K562 (cell line): ENCODE data around the gene ELF2. TPM values are rescaled to one million over a fixed set of nuclear protein-coding genes. Genes with fewer than 3 reads are reported as not detected.

Source experiments
- ATAC-seq: fragments of 200-7000 bp; cut with Tn5 transposase; 3 replicates; pipeline ENCODE4 v1.9.1; 2020; ENCODE audit warnings: moderate library complexity
- BruUV-seq: library from RNA; stranded (reverse); fragments of 400-500 nt; replicated peaks from 2 replicates; lab custom pipeline; 2021; lab: Mats Ljungman, UMichigan
- CTCF ChIA-PET: fragments of 300-600 bp; formaldehyde crosslinking; extraction: SDS; loops from one replicate; lab custom pipeline; 2021; ENCODE audit warnings: low intra/inter-chr PET ratio; lab: Yijun Ruan, JAX
- POLR2A ChIA-PET: fragments of 300-600, 350-650 bp; sonication (Branson Sonifier 250); formaldehyde crosslinking; extraction: SDS; loops from one replicate; lab custom pipeline; 2021; ENCODE audit warnings: antibody characterized with exemption, inconsistent platforms; lab: Yijun Ruan, JAX
- DNase-seq, 4 experiments: peaks; one replicate each; pipeline versions ENCODE4 v3.0.0 to v3.0.0-alpha.2; 2011 to 2018; ENCODE audit warnings: low spot score in 3 of 4, mixed read lengths in 3 of 4; ENCODE audit errors: extremely low read depth in 1 of 4
- FAIRE-seq: peaks from 2 replicates; lab custom pipeline; 2011; peaks lifted over from hg19 to GRCh38; lab: Jason Lieb, UNC
- H2AFZ ChIP-seq: 2 replicates; pipeline ENCODE4 v1.6.0; 2011; ENCODE audit warnings: low read depth, low read length, control low read depth, inconsistent platforms
- H3K27ac ChIP-seq: fragments of 200-600 bp; 3 replicates; pipeline ENCODE4 v1.8.0; 2011; ENCODE audit warnings: low read depth, mild to moderate bottlenecking, control low read depth, inconsistent platforms, low read length, moderate library complexity, mixed read lengths; ENCODE audit errors: extremely low read depth
- H3K27me3 ChIP-seq, 2 experiments: fragments of 300-600 bp in 1 of 2; 2 replicates in 1 of 2; 3 replicates in 1 of 2; pipeline versions ENCODE4 v1.6.0 to v1.8.0; 2011; ENCODE audit warnings: inconsistent platforms in 2 of 2, low read length in 2 of 2, mild to moderate bottlenecking in 1 of 2, mixed read lengths in 1 of 2, moderate library complexity in 1 of 2; ENCODE audit not compliant: control insufficient read depth in 2 of 2, insufficient read depth in 2 of 2
- H3K36me3 ChIP-seq: fragments of 300-600 bp; 3 replicates; pipeline ENCODE4 v1.8.0; 2011; ENCODE audit warnings: mild to moderate bottlenecking, low read length, inconsistent platforms; ENCODE audit not compliant: control insufficient read depth, insufficient read depth
- H3K4me1 ChIP-seq, 2 experiments: fragments of 200-600 bp in 1 of 2; replicated peaks in 1 of 2; 2 replicates in 1 of 2; 3 replicates in 1 of 2; pipeline versions ENCODE4 v1.5.1 to v1.8.0; 2011; ENCODE audit warnings: inconsistent platforms in 2 of 2, low read length in 2 of 2, mild to moderate bottlenecking in 1 of 2, mixed read lengths in 1 of 2, moderate library complexity in 1 of 2; ENCODE audit not compliant: control insufficient read depth in 2 of 2, insufficient read depth in 2 of 2
- H3K4me2 ChIP-seq: 2 replicates; pipeline ENCODE4 v1.6.1; 2011; ENCODE audit warnings: low read length, control low read depth, inconsistent platforms, mixed read lengths; ENCODE audit not compliant: insufficient read depth
- H3K4me3 ChIP-seq: fragments of 200-600 bp; sonication (generic), shearing (Covaris generic); 2 replicates; pipeline ENCODE4 v1.5.1; 2016; ENCODE audit warnings: control low read depth, inconsistent platforms
- H3K79me2 ChIP-seq: fragments of 200-600 bp; 3 replicates; pipeline ENCODE4 v1.8.0; 2011; ENCODE audit warnings: low read length, inconsistent platforms; ENCODE audit not compliant: control insufficient read depth, insufficient read depth
- H3K9ac ChIP-seq, 2 experiments: 2 replicates each; pipeline versions ENCODE4 v1.6.0 to v1.6.1; 2011; ENCODE audit warnings: low read depth in 2 of 2, low read length in 2 of 2, control low read depth in 1 of 2, inconsistent platforms in 1 of 2, mild to moderate bottlenecking in 1 of 2, mixed read lengths in 1 of 2; ENCODE audit not compliant: insufficient read depth in 1 of 2
- H3K9me1 ChIP-seq: one replicate; pipeline ENCODE4 v1.6.0; 2011; ENCODE audit warnings: inconsistent platforms, mild to moderate bottlenecking, low read length, moderate library complexity; ENCODE audit not compliant: control insufficient read depth, insufficient read depth
- H3K9me3 ChIP-seq: replicated peaks from 2 replicates; pipeline ENCODE4 v1.5.1; 2011; ENCODE audit warnings: low read depth, low read length, inconsistent platforms; ENCODE audit not compliant: control insufficient read depth, insufficient read depth
- H4K20me1 ChIP-seq: replicated peaks from 2 replicates; pipeline ENCODE4 v1.6.1; 2011; ENCODE audit warnings: low read length, inconsistent platforms, mixed read lengths; ENCODE audit not compliant: control insufficient read depth, insufficient read depth
- BCOR ChIP-seq: fragments of 450-650 bp; IDR thresholded peaks from 2 replicates; pipeline ENCODE4 v1.6.1; 2016
- CHD2 ChIP-seq: IDR thresholded peaks from 2 replicates; pipeline ENCODE4 v1.6.1; 2011; ENCODE audit warnings: low read depth, low read length
- FOXP4 ChIP-seq: sonication (generic); formaldehyde crosslinking; IDR thresholded peaks from 2 replicates; pipeline ENCODE4 v1.8.0; 2022; ENCODE audit warnings: mild to moderate bottlenecking, missing genetic modification reagents, borderline replicate concordance
- MBD1 ChIP-seq: fragments of 250-450 bp; sonication (Bioruptor Pico); IDR thresholded peaks from 2 replicates; pipeline ENCODE4 v1.8.0; 2022; ENCODE audit warnings: inconsistent platforms
- NCOA1 ChIP-seq: fragments of 450-650 bp; IDR thresholded peaks from 2 replicates; pipeline ENCODE4 v1.6.1; 2016; ENCODE audit warnings: low read depth
- PTRF ChIP-seq: fragments of 450-650 bp; IDR thresholded peaks from 2 replicates; pipeline ENCODE4 v1.6.1; 2016; ENCODE audit warnings: mild to moderate bottlenecking, missing genetic modification characterization, missing compliant biosample characterization
- RBM25 ChIP-seq: fragments of 200-400 bp; formaldehyde crosslinking; IDR thresholded peaks from 2 replicates; pipeline ENCODE4 v1.6.1; 2018; ENCODE audit warnings: low read length, low read depth, moderate library complexity; ENCODE audit not compliant: severe bottlenecking
- SOX6 ChIP-seq: fragments of 450-650 bp; IDR thresholded peaks from 2 replicates; pipeline ENCODE4 v1.6.1; 2014; ENCODE audit warnings: mild to moderate bottlenecking
- YY1 ChIP-seq, 3 experiments: IDR thresholded peaks; 2 replicates each; pipeline ENCODE4 v1.6.1; 2011; ENCODE audit warnings: low read length in 2 of 3, mild to moderate bottlenecking in 2 of 3, moderate library complexity in 2 of 3, borderline replicate concordance in 1 of 3, control low read depth in 1 of 3, low read depth in 1 of 3; ENCODE audit not compliant: insufficient read depth in 3 of 3, insufficient replicate concordance in 2 of 3, control insufficient read depth in 1 of 3, insufficient read length in 1 of 3; ENCODE audit errors: extremely low read depth in 1 of 3
- ZNF121 ChIP-seq: sonication (generic); formaldehyde crosslinking; conservative IDR thresholded peaks from 2 replicates; pipeline ENCODE4 v1.8.0; 2022; ENCODE audit warnings: missing genetic modification reagents
- ZNF212 ChIP-seq: fragments of 450-650 bp; formaldehyde crosslinking; IDR thresholded peaks from 2 replicates; pipeline ENCODE4 v1.4.0; 2020; ENCODE audit warnings: mild to moderate bottlenecking
- ZNF507 ChIP-seq: conservative IDR thresholded peaks from 2 replicates; pipeline ENCODE4 v1.6.1; 2017; ENCODE audit warnings: missing genetic modification characterization, missing compliant biosample characterization
- WGBS: fragments of 100-300 bp; shearing (Covaris generic); methylation state at CpG from one replicate; pipeline ENCODE4 v1.1.6; 2016; ENCODE audit warnings: low coverage, mixed read lengths; ENCODE audit not compliant: insufficient coverage; ENCODE audit errors: missing lambda C conversion rate; 5-methylcytosine and 5-hydroxymethylcytosine counted together
- in situ Hi-C: fragments of 300-500 bp; cut with MboI; formaldehyde crosslinking; loops from 4 replicates; pipeline ENCODE4 v1.15.0; 2018; ENCODE audit warnings: inconsistent platforms, mixed read lengths
- intact Hi-C: fragments of 100-400 bp; cut with micrococcal nuclease; formaldehyde crosslinking; loops from 2 replicates; pipeline ENCODE4 v1.14.2; 2022
- polyA plus RNA-seq, 8 experiments: library from polyadenylated mRNA; depleted of rRNA in 4 of 8; stranded (reverse) in 5 of 8; unstranded in 3 of 8; fragments of >200 nt; fragmentation: Nextera tagmentation in 2 of 8; fragmentation: Illumina TruSeq in 1 of 8; extraction: Ambion mirVana in 2 of 8; extraction: Trizol in 1 of 8; gene quantifications; 2 replicates each; pipeline versions ENCODE4 v1.2.1 to v1.2.3, GENCODE V29; 2011 to 2014; ENCODE audit warnings: inconsistent platforms in 1 of 8, missing spikeins in 1 of 8
- total RNA-seq, 7 experiments: library from RNA; depleted of rRNA in 6 of 7; stranded (reverse); fragments of >200 nt in 6 of 7; fragmentation: Illumina TruSeq in 2 of 7; extraction: Trizol in 2 of 7; gene quantifications; 2 replicates each; pipeline versions ENCODE4 v1.2.1 to v1.2.3, GENCODE V29; 2011 to 2021; ENCODE audit warnings: low replicate concordance in 1 of 7
- TF ChIP-seq, protein P1 (sequence below): fragments of 450-650 bp; formaldehyde crosslinking; IDR thresholded peaks from 2 replicates; pipeline ENCODE4 v1.4.0; 2020; ENCODE audit warnings: mild to moderate bottlenecking, moderate library complexity

Gene ELF2
- total and polyA plus RNA-seq, 9 of the 15 experiments (the other 6 are each of a cell fraction or from before 2014, with no cell fraction given), result 9.4 to 58.7 (median 41.6) TPM

DNA sequence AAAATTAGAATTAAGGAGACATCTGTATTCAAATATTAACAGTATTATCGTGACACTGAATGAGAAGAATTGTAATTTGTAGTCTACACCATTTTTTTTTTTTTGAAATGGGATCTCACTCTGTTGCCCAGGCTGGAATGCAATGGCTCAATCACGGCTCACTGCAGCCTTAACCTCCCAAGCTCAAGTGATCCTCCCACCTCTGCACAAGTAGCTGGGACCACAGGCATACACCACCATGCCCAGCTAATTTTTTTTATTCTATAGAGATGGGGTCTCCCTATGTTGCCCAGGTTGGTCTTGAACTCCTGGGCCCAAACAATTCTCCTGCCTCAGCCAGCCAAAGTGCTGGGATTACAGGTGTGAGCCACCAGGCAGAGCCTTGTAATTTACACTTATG, 24.8 kb downstream of the ELF2 start:
- DNase-seq (no peak), FAIRE-seq (no peak), ATAC-seq (no peak)
- no TSS peak for BruUV-seq
- H3K9ac ChIP-seq, result no peak overlapping the region
- H3K27me3 ChIP-seq, result no peaks in the 10 kb centered on the region
- H3K9me3 ChIP-seq, result no peaks in the 10 kb centered on the region
- POLR2A ChIA-PET, result interaction anchor here (0.7 kb wide), 1 partner anchor 26 kb away, joined by 3 read pairs; no protein-coding TSS in a partner anchor
- peaks cover 17 to 19% of the 10 kb centered on the region in 2 experiments; a peak in 4 of 5 replicates for H3K4me1 ChIP-seq
- 0 out of 3 replicates have a peak, but pooled peaks cover 2% of the 10 kb centered on the region for H3K36me3 ChIP-seq
- TF ChIP-seq MBD1 (no peak), SOX6 (no peak), ZNF507 (tag) (no peak), FOXP4 (CRISPR knock-in tag) (no peak), YY1 (IDR thresholded peaks at IDR 0.05; ENCODE audit: borderline replicate concordance in 1 of 3, control insufficient read depth in 1 of 3, extremely low read depth in 1 of 3, insufficient read depth in 3 of 3, insufficient read length in 1 of 3, insufficient replicate concordance in 2 of 3, low read depth in 1 of 3, low read length in 2 of 3) (no peak), NCOA1 (no peak), BCOR (0 out of 2 replicates have a peak, but pooled peaks have one; percentile 27), ZNF212 (no peak), PTRF (tag) (no peak), CHD2 (no peak), ZNF121 (CRISPR knock-in tag) (peak; percentile 97), RBM25 (peak; percentile 60)
- TF ChIP-seq, protein P1, sequence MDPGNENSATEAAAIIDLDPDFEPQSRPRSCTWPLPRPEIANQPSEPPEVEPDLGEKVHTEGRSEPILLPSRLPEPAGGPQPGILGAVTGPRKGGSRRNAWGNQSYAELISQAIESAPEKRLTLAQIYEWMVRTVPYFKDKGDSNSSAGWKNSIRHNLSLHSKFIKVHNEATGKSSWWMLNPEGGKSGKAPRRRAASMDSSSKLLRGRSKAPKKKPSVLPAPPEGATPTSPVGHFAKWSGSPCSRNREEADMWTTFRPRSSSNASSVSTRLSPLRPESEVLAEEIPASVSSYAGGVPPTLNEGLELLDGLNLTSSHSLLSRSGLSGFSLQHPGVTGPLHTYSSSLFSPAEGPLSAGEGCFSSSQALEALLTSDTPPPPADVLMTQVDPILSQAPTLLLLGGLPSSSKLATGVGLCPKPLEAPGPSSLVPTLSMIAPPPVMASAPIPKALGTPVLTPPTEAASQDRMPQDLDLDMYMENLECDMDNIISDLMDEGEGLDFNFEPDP (CRISPR knock-in tag), result no peak
- no peak overlapping the region for H3K4me2 ChIP-seq
- WGBS, result 100% methylated on average over 2 of the region's 2 CpGs
- no peaks in the 10 kb centered on the region for H4K20me1 ChIP-seq
- CTCF ChIA-PET, result no interaction called here
- no peaks in the 10 kb centered on the region for H3K9me1 ChIP-seq
- no peak overlapping the region for H3K27ac ChIP-seq
- in situ Hi-C loops, result no loop called here
- H3K4me3 ChIP-seq, result no peak overlapping the region
- intact Hi-C loops, result loop anchor here (5.0 kb wide), 1 partner anchor 45 kb away; no protein-coding TSS in a partner anchor
- peaks cover 84% of the 10 kb centered on the region for H3K79me2 ChIP-seq
- H2AFZ ChIP-seq, result no peak overlapping the region
